Measurements from ENCODE around the gene MCAM.

Gene MCAM

DNA sequence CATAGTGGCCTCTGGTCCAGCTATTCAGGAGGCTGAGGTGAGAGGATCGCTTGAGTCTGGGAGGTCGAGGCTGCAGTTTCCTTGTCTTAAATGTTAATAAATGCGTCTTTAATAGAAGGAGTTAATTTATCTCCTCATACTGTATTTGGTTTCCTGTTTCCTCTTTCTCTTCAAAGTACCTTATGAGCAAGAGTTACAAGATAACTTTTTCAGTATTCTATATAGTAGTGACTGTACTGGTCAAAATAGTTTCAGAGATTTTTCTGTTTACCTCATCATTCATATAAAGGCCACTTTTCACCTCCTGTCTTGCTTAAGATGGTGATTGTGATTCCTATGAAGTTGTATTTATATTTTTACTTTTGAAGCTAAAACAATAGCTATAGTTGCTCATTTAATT lies 50.9 kb downstream of the MCAM start:
- TF ChIP-seq, protein P1, sequence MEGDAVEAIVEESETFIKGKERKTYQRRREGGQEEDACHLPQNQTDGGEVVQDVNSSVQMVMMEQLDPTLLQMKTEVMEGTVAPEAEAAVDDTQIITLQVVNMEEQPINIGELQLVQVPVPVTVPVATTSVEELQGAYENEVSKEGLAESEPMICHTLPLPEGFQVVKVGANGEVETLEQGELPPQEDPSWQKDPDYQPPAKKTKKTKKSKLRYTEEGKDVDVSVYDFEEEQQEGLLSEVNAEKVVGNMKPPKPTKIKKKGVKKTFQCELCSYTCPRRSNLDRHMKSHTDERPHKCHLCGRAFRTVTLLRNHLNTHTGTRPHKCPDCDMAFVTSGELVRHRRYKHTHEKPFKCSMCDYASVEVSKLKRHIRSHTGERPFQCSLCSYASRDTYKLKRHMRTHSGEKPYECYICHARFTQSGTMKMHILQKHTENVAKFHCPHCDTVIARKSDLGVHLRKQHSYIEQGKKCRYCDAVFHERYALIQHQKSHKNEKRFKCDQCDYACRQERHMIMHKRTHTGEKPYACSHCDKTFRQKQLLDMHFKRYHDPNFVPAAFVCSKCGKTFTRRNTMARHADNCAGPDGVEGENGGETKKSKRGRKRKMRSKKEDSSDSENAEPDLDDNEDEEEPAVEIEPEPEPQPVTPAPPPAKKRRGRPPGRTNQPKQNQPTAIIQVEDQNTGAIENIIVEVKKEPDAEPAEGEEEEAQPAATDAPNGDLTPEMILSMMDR (IDR thresholded peaks at IDR 0.05; ENCODE audit: low read depth, low read length): no peak
- DNase-seq: no peak
- Histone ChIP-seq H3K36me3 (no peaks in the 10 kb centered on the region), H3K27me3 (no peaks in the 10 kb centered on the region), H3K4me3 (ENCODE audit: low read depth, low read length) (no peak overlapping the region), H3K4me1 (no peaks in the 10 kb centered on the region), H3K9me3 (no peaks in the 10 kb centered on the region)

- Histone ChIP-seq H3K36me3 (no peaks in the 10 kb centered on the region), H3K4me1 (no peaks in the 10 kb centered on the region), H3K9me3 (no peaks in the 10 kb centered on the region), H3K4me3 (ENCODE audit: low read depth, low read length) (no peak overlapping the region), H3K27me3 (no peaks in the 10 kb centered on the region)
- TF ChIP-seq, protein P1 (IDR thresholded peaks at IDR 0.05; ENCODE audit: low read depth, low read length): no peak
- no peak for DNase-seq
Measured at GRCh38 chr11:119263352-119263940, 53.5 kb downstream of the MCAM start.

- Histone ChIP-seq H3K9me3 (no peaks in the 10 kb centered on the region), H3K4me1 (no peaks in the 10 kb centered on the region), H3K4me3 (ENCODE audit: low read depth, low read length) (no peak overlapping the region), H3K36me3 (no peaks in the 10 kb centered on the region), H3K27me3 (no peaks in the 10 kb centered on the region)
- TF ChIP-seq, protein P1 (IDR thresholded peaks at IDR 0.05; ENCODE audit: low read depth, low read length): no peak
- DNase-seq: no peak
Measured at GRCh38 chr11:119262668-119263351, 54.1 kb downstream of the MCAM start.

- no peaks in the 10 kb centered on the region for H3K9me3 ChIP-seq
- no peak for DNase-seq
- H3K36me3 ChIP-seq: no peaks in the 10 kb centered on the region
- TF ChIP-seq, protein P1 (IDR thresholded peaks at IDR 0.05; ENCODE audit: low read depth, low read length): no peak
- H3K27me3 ChIP-seq: no peaks in the 10 kb centered on the region
- no peaks in the 10 kb centered on the region for H3K4me1 ChIP-seq
- no peak overlapping the region for H3K4me3 ChIP-seq (ENCODE audit: low read depth, low read length)
Measured at GRCh38 chr11:119258983-119259382, 57.9 kb downstream of the MCAM start.
